ENCODE measurements around the gene CD47. TPM values are rescaled to one million over a fixed set of nuclear protein-coding genes. Genes with fewer than 3 reads are reported as not detected.

Gene CD47
- polyA plus RNA-seq, 3 donors, result 52.3 to 203 (median 173) TPM

DNA sequence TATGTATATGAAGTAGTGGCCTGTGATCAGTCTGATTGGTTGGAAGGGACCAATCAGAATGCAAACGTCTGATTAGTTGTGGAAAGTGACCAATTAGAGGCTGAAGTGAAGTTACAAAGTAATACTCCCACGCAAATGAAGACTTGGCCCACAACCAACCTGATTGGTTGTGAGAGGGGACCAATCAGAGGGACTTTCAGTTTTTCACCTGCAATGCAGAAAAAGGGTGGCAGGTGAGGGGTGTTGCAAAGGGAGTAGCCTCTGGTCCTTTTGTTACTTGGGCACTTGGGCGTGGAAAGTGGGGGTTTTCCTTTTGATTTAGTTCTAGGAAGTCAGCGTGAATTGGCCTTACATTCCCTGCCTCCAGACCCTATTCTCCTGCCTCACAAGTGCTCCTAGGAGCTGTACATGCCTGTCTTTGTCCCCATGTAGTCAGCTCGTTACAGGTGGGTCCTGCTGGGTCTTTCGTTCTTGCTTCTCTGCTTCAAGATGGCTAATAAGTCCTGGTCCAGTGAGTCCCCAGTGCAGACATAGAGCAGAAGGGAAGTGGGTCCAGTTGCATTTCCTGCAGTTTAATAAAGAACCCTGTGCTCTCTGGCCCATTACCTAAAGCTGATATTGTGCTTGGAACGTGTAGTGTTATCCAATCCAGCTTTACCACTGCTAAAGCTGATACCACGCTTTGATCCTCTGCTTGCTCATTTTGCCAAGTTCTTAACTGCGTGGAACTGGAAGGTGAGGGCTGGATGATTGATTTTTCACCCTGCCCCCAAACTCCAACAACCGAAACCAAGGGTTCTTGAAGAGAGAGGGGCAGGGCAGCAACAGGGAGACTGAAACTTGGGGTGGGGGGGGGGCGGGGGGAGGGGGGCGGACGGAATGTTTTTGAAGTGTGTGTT lies 46.0 kb upstream of the CD47 start:
- H3K9ac ChIP-seq (ENCODE audit: insufficient read depth, low read length, poor library complexity, severe bottlenecking), result no peak overlapping the region
- H3K79me2 ChIP-seq (ENCODE audit: insufficient read depth, low read length), result no peaks in the 10 kb centered on the region
- intact Hi-C loops (cut with micrococcal nuclease), result no loop called here
- H3K4me1 Mint-ChIP-seq, result peaks cover 29% of the 10 kb centered on the region
- no peak overlapping the region for H3K4me2 ChIP-seq (replicated peaks; ENCODE audit: extremely low read depth, low read length, poor library complexity, severe bottlenecking)
- H3K9me3 ChIP-seq (replicated peaks in 1 of 2; ENCODE audit: control insufficient read depth in 1 of 2, insufficient read depth in 1 of 2, low read length in 2 of 2), result no peaks in the 10 kb centered on the region
- H3K27ac Mint-ChIP-seq, result no peak overlapping the region
- H3K27me3 ChIP-seq (ENCODE audit: control insufficient read depth in 2 of 2, insufficient read depth in 2 of 2, low read length in 2 of 2), result no peaks in the 10 kb centered on the region
- no peak for DNase-seq
- no peak overlapping the region for H3K27ac ChIP-seq (ENCODE audit: low read depth in 1 of 2, low read length in 2 of 2)
- TF ChIP-seq, protein P1, sequence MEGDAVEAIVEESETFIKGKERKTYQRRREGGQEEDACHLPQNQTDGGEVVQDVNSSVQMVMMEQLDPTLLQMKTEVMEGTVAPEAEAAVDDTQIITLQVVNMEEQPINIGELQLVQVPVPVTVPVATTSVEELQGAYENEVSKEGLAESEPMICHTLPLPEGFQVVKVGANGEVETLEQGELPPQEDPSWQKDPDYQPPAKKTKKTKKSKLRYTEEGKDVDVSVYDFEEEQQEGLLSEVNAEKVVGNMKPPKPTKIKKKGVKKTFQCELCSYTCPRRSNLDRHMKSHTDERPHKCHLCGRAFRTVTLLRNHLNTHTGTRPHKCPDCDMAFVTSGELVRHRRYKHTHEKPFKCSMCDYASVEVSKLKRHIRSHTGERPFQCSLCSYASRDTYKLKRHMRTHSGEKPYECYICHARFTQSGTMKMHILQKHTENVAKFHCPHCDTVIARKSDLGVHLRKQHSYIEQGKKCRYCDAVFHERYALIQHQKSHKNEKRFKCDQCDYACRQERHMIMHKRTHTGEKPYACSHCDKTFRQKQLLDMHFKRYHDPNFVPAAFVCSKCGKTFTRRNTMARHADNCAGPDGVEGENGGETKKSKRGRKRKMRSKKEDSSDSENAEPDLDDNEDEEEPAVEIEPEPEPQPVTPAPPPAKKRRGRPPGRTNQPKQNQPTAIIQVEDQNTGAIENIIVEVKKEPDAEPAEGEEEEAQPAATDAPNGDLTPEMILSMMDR (IDR thresholded peaks at IDR 0.05), result no peak
- H3K27me3 Mint-ChIP-seq (ENCODE audit: low read depth in 3 of 3), result peaks cover 0 to 1% (median 0%) of the 10 kb centered on the region in 3 donors
- no peaks in the 10 kb centered on the region for H3K36me3 Mint-ChIP-seq
- peaks cover 24 to 30% of the 10 kb centered on the region in 2 donors for H3K4me1 ChIP-seq (ENCODE audit: control insufficient read depth in 1 of 2, insufficient read depth in 2 of 2, low read length in 2 of 2)
- peaks cover 0 to 3% (median 0%) of the 10 kb centered on the region in 7 donors for H3K9me3 Mint-ChIP-seq
- H3K4me3 ChIP-seq (replicated peaks in 1 of 3; ENCODE audit: low read depth in 2 of 3, low read length in 3 of 3), result no peak overlapping the region
- no peaks in the 10 kb centered on the region for H4K20me1 ChIP-seq (ENCODE audit: insufficient read depth, low read length)
- H2AFZ ChIP-seq (ENCODE audit: insufficient read depth, low read depth, low read length, poor library complexity, severe bottlenecking), result no peak overlapping the region
- H3K36me3 ChIP-seq (replicated peaks in 1 of 2; ENCODE audit: control insufficient read depth in 1 of 2, insufficient read depth in 2 of 2, low read length in 2 of 2), result no peaks in the 10 kb centered on the region
- H3K4me3 Mint-ChIP-seq, result no peak overlapping the region
- WGBS (ENCODE audit: insufficient coverage), result 93% methylated on average over 4 of the region's 13 CpGs

DNA sequence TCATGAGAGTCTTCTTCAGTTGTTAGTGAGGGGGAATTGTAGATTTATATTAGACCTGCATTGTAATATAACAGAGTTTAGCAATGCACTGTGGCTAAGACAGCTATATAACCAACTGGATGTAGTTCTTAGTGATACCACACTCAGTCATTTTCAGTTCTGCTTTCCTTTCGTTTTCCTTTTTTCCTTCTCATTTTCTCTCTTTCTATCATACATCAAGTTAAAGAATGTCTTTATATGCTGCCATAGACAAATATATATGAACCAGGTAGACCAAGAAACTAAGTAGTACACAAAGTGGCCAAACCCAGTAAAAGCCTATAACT lies 43.7 kb upstream of the CD47 start:
- intact Hi-C loops (cut with micrococcal nuclease), result loop anchor here in 1 of 2 donors (5.0 kb wide), 2 partner anchors 42 to 147 kb away; partner anchors contain the start of gene CD47
- H3K27me3 Mint-ChIP-seq (ENCODE audit: low read depth in 3 of 3), result peaks cover 0 to 5% (median 1%) of the 10 kb centered on the region in 3 donors
- Histone ChIP-seq H4K20me1 (ENCODE audit: insufficient read depth, low read length) (no peaks in the 10 kb centered on the region), H2AFZ (ENCODE audit: insufficient read depth, low read depth, low read length, poor library complexity, severe bottlenecking) (no peak overlapping the region), H3K9ac (ENCODE audit: insufficient read depth, low read length, poor library complexity, severe bottlenecking) (no peak overlapping the region), H3K27ac (ENCODE audit: low read depth in 1 of 2, low read length in 2 of 2) (peak overlapping the region in 1 of 2 donors; percentile 15), H3K4me2 (replicated peaks; ENCODE audit: extremely low read depth, low read length, poor library complexity, severe bottlenecking) (peak overlapping the region; percentile 1), H3K79me2 (ENCODE audit: insufficient read depth, low read length) (no peaks in the 10 kb centered on the region), H3K4me3 (replicated peaks in 1 of 3; ENCODE audit: low read depth in 2 of 3, low read length in 3 of 3) (no peak overlapping the region), H3K36me3 (replicated peaks in 1 of 2; ENCODE audit: control insufficient read depth in 1 of 2, insufficient read depth in 2 of 2, low read length in 2 of 2) (no peaks in the 10 kb centered on the region), H3K27me3 (ENCODE audit: control insufficient read depth in 2 of 2, insufficient read depth in 2 of 2, low read length in 2 of 2) (no peaks in the 10 kb centered on the region), H3K9me3 (replicated peaks in 1 of 2; ENCODE audit: control insufficient read depth in 1 of 2, insufficient read depth in 1 of 2, low read length in 2 of 2) (no peaks in the 10 kb centered on the region), H3K4me1 (ENCODE audit: control insufficient read depth in 1 of 2, insufficient read depth in 2 of 2, low read length in 2 of 2) (peaks cover 38 to 50% of the 10 kb centered on the region in 2 donors)
- peak in 1 of 3 donors; percentile 26 for DNase-seq
- peaks cover 48% of the 10 kb centered on the region for H3K4me1 Mint-ChIP-seq
- H3K4me3 Mint-ChIP-seq, result peak overlapping the region in 1 of 2 donors; percentile 18
- H3K36me3 Mint-ChIP-seq, result no peaks in the 10 kb centered on the region
- TF ChIP-seq, protein P1 (IDR thresholded peaks at IDR 0.05), result no peak
- 0% methylated on average over 1 of the region's 1 CpG for WGBS (ENCODE audit: insufficient coverage)
- H3K9me3 Mint-ChIP-seq, result peaks cover 0 to 2% (median 0%) of the 10 kb centered on the region in 7 donors
- H3K27ac Mint-ChIP-seq, result peak overlapping the region in 3 of 7 donors; percentile 19 to 56 (median 44)
